Measurements from ENCODE around the gene GNG2. TPM values are rescaled to one million over a fixed set of nuclear protein-coding genes. Genes with fewer than 3 reads are reported as not detected.

Gene GNG2
- total RNA-seq, 1 experiment from 2014 or later = 54.1 TPM

- DNase-seq (ENCODE audit: low read depth) = peak; percentile 84
Observed at GRCh38 chr14:51855234-51855633, 5.2 kb upstream of the GNG2 start.

DNA sequence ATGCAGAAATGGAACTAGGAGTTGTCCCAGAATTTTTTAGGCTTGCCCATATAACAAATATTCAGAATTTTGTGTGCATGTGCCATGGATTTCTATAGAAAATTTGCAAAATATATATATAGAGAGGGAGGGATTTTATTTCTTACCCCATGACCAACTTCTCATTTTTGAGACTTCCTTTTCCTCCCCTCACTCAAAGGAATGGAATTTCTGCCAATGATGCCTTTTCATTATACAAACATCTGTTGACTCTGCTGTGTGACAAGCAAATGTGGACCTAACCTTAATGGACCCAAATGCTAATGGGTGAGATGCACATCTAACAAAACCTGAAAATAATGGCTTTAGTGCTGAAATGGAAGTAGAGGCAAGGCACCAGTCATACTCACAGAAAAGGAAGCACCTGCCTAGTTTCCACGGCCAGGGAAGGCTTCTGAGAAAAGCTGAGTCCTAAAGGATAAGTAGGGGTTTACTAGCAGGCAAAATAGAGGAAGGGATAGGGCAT is 3.6 kb upstream of the GNG2 start:
- DNase-seq (ENCODE audit: low read depth) = no peak

DNA sequence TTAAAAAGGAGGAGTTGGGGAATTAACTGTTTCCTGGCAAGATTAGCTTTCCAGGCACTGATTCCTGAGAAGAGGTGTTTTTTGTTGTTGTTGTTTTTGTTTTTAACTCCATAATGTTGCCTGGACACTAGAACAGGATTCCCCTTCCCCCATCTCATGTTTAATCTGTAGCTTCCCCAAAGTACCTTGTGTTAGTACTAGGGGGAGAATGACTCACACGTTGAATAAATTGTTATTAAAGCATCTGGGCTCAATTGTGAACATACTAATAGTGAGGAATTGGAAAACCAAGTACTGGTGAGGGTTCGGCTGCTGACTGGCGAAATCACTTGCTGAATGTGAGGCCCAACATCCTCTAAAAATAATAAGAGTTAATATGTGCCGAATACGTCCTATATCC is 1.3 kb upstream of the GNG2 start:
- DNase-seq (ENCODE audit: low read depth) = peak; percentile 28

- peak; percentile 52 for DNase-seq (ENCODE audit: low read depth)
Observed at GRCh38 chr14:51860825-51861499, 550 bp downstream of the GNG2 start.

DNA sequence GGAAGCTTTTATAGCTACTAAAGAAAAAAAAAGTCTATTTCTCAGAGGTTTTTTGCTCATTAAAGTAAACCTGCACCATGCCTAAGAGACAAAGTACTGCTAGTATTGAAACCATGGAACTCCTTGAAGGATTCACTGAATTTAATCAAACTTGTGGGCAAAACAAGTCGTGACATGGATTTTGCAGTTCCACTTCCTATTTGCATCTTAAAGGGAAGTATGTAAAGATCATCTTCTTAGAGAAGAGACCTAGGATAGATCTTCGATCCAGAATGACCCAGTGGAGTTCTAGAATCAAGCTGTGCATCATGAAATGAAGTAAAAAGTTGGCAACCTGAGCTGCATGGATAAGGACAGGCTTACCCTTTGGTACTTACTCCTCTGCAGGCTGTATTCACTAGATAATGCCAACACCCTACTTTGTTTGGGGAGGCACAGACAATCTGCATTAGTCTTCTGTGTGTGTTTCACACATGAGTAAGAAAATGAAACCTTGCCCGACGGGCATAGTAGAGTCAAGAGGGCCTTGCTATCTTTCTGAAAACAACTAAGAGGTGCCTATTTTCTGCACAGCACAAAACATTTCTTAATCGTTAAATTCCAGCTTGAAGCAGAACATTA is 1.9 kb downstream of the GNG2 start:
- DNase-seq (ENCODE audit: low read depth) = peak; percentile 34

- DNase-seq (ENCODE audit: low read depth) = no peak
Observed at GRCh38 chr14:51862860-51863259, 2.4 kb downstream of the GNG2 start.

GRCh38 chr14:51865953-51866747 is 5.7 kb downstream of the GNG2 start:
- no peak for DNase-seq (ENCODE audit: low read depth)

DNA sequence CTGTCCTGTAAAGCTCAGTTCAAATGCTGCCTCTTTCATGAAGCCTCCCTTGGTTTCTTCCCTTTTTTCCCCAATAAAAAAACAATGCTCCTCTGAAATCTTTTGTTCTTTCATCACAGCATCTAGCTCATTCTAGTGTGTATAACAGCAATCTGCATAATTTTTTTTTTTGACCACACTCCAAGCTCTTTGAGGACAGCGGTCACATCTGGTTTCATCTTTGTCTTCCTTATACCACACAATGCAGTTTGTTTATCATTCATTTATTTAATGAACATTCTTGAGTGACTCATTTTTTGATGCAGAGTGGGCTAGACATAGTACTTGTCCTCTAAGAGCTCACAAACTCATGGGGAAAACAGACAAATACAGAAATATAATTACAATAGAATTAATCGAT is 7.3 kb downstream of the GNG2 start:
- no peak for DNase-seq (ENCODE audit: low read depth)

- no peak for DNase-seq (ENCODE audit: low read depth)
Observed at GRCh38 chr14:51868405-51868804, 8.0 kb downstream of the GNG2 start.

DNA sequence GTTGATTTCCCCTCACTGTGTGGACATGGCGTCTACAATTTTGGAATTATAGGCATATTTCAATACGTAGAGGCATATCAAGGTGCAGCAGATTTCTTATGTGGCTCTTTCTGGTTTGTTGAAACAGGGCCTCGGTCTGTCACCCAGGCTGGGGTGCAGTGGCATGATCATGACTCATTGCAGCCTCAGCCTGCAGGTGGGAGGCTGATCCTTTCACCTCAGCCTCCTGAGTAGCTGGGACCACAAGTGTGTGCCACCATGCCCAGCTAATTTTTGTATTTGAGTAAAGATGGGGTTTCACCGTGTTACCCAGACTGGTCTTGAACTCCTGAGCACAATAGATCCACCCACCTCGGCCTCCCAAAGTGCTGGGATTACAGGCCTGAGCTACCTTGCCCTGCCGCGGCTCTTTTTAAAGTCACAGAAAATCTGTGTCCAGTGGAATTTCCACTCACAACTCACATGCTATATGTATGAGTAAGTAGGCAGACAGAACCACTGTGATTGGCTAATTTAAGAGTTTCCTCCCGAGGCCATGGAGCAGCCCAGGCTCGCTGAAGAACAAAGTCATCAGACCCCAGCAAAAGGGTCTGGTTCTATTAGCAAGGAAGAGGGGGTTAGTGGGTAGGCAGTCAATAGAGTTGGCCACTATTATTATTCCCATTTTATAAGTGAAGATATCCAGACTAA is 9.1 kb downstream of the GNG2 start:
- DNase-seq (ENCODE audit: low read depth) = no peak

DNA sequence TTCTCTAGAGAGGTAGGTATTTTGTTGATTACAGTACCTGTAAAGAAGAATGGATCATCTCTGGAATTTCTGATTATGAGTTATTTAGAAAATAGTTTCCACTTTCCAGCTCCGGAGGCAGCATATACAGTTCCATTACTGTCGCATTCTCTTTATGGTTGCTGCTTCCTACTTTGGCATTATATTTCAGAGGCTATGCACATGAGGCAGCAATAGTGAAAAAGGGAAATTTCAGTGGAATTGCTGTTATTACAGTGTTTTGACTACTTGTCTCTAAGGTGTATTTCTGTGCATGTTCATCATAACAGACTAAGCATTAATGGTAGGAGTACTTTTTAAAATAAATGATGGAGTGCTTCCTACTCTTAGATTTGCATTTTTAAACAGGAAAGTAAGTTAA is 10.2 kb downstream of the GNG2 start:
- DNase-seq (ENCODE audit: low read depth) = no peak

GRCh38 chr14:51871846-51872245 is 11.4 kb downstream of the GNG2 start:
- no peak for DNase-seq (ENCODE audit: low read depth)

GRCh38 chr14:51872396-51872795 is 12.0 kb downstream of the GNG2 start:
- DNase-seq (ENCODE audit: low read depth) = no peak

DNA sequence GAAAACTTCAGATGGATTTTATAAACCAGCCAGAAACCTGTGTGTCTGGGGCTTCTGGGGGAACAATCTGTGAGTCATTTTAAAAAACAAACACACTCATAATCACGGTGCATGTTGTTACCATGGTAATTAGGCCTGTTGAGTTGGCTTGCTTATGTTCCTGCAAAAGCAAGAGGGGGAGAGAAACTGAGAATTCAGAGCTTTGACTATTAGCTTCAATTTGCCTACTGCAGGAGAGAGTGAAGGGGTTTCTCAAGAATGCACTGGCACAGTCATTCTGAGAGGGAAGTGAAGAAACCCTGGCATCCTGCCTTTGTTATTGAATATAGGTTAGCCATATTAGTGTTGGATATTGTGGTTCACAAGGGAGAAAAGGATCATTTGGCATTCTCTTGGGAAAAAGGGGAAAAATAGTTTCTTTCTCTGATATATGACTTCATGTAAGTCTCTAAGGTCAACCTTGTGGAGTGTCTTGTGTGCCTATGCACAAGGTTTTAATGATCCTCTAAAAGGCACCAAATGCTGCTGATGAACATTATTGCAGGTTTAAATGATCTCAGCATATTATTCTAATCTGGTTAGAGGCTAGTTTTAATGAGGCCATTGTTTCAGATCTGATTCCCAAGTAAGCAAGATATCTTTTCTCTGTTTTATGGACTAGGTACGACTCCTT is 12.9 kb downstream of the GNG2 start:
- DNase-seq (ENCODE audit: low read depth) = peak; percentile 99

DNA sequence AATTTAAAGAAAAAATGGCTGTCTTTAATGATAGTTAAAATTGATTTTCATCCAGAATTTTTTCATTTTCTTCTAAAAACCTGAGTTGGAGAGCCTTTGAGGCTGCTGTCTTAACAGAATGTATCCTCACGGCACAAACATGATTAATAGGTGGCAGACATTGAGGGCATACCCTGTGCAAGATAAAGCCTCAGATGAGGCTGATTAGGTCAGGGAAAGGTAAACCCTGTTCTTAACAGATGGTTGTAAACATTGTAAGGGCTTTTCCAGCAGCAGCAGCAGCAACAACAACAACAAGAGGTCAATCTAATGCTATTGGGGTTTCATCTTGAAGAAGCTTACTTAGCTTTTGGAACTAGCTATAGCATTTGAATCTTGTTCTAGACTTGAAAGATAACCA is 17.4 kb downstream of the GNG2 start:
- no peak for DNase-seq (ENCODE audit: low read depth)

DNA sequence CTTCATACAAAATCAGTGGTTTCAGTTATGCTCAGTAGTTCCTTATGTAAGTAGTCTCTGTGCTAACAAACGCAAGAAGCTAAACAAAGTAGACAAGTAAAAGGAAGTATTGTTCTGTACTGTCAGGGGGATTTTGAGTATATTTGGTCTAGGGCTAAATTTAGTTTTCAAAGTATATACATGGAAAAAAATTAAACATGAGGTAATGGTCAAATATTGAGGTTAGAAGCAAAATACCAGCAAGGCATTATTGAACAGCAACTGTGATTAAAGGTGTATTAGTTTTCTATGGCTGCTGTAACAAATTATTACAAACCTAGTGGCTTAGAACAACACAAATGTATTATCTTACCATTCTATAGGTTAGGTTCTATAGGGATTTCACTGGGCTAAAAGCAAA is 18.8 kb downstream of the GNG2 start:
- no peak for DNase-seq (ENCODE audit: low read depth)

- peak; percentile 34 for DNase-seq (ENCODE audit: low read depth)
Observed at GRCh38 chr14:51880835-51881580, 20.6 kb downstream of the GNG2 start.

DNA sequence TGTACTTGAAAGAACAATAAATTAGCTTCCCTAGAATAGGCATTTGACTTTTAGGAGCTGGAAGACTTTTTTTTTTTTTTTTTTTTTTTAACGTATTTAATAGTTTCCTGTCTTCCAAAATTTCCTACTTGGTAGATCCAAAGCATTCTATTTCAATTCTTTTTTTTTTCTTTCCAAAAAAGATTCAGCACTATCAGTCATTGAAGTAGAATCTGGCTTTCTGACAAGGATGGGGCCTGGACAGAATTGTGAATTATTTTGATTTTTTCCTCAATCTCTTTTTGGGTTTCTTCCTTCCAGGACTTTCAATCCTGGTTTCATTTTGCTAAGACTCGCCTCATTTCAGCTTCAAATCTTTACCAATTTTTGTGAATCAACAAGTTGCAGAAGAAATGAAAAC is 21.2 kb downstream of the GNG2 start:
- DNase-seq (ENCODE audit: low read depth) = no peak

DNA sequence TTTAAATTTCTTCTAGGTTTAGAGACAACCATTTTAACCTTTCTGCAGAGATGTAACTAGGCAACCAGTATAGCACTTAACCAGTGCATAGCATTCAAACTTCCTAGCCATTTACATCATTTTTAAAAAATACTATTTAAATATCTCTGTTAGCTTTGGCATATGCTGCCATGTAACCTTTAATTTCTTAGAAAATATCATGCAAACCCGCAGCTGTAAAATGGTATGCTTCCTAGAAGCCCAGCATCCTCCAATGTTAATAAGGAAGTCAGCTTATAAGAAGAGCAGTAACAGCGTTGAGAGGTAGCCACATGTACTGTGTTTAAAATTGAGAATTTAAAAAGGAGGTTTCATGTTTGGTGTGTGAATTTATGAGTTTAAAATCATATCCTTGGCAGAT is 22.8 kb downstream of the GNG2 start:
- no peak for DNase-seq (ENCODE audit: low read depth)

- peak; percentile 91 for DNase-seq (ENCODE audit: low read depth)
Observed at GRCh38 chr14:51884086-51884927, 23.9 kb downstream of the GNG2 start.
